Sigmoid colon (tissue), 7 donors: Measurements from ENCODE around the gene RNF207. TPM values are rescaled to one million over a fixed set of nuclear protein-coding genes. Genes with fewer than 3 reads are reported as not detected.

ENCODE experiments used
- DNase-seq: peaks from one replicate; pipeline ENCODE4 v3.0.0-alpha.2; 2019
- H3K27ac ChIP-seq, 4 donors: fragments of 200-600 bp; sonication (generic); one replicate each; pipeline ENCODE4 v1.5.1; 2016 to 2019; ENCODE audit warnings: mild to moderate bottlenecking in 1 of 4
- H3K27me3 ChIP-seq, 3 donors: fragments of 200-600 bp; sonication (generic); one replicate each; pipeline ENCODE4 v1.5.1; 2019; ENCODE audit warnings: mild to moderate bottlenecking in 1 of 3
- H3K36me3 ChIP-seq, 4 donors: fragments of 200-600 bp; sonication (generic); one replicate each; pipeline ENCODE4 v1.5.1; 2016 to 2019
- H3K4me1 ChIP-seq, 4 donors: fragments of 200-600 bp; sonication (generic); one replicate each; pipeline ENCODE4 v1.5.1; 2017 to 2019
- H3K4me3 ChIP-seq, 4 donors: fragments of 200-600 bp; sonication (generic); one replicate each; pipeline ENCODE4 v1.5.1; 2017 to 2019; ENCODE audit warnings: mild to moderate bottlenecking in 2 of 4, moderate library complexity in 1 of 4
- H3K9me3 ChIP-seq, 4 donors: fragments of 200-600 bp in 3 of 4; sonication (generic) in 3 of 4; one replicate each; pipeline versions ENCODE4 v1.5.1 to v1.6.1; 2013 to 2019
- EP300 ChIP-seq, 4 donors: sonication (generic); formaldehyde crosslinking; IDR thresholded peaks; one replicate each; pipeline ENCODE4 v1.6.1; 2017; ENCODE audit warnings: antibody characterized with exemption in 4 of 4
- POLR2A ChIP-seq, 2 donors: fragments of 450-650 bp; IDR thresholded peaks; one replicate each; pipeline ENCODE4 v1.6.1; 2016; ENCODE audit warnings: antibody characterized with exemption in 2 of 2, mild to moderate bottlenecking in 2 of 2, moderate library complexity in 2 of 2
- POLR2AphosphoS5 ChIP-seq, 4 donors: sonication (generic); formaldehyde crosslinking; IDR thresholded peaks; one replicate each; pipeline ENCODE4 v1.6.1; 2017; ENCODE audit warnings: antibody characterized with exemption in 4 of 4
- WGBS, 2 donors: extraction: QIAGEN DNeasy Blood & Tissue Kit; methylation state at CpG; one replicate each; pipeline ENCODE4 v1.1.7; 2013; 5-methylcytosine and 5-hydroxymethylcytosine counted together
- intact Hi-C: fragments of 100-400 bp; cut with DNase I; formaldehyde crosslinking; loops from one replicate; pipeline ENCODE4 v1.15.1; 2023
- polyA plus RNA-seq, 3 donors: library from polyadenylated mRNA; stranded (reverse); fragments of 200-250 nt; gene quantifications; one replicate each; pipeline ENCODE4 v1.2.3, GENCODE V29; 2013
- total RNA-seq, 4 donors: library from RNA; depleted of rRNA; stranded (reverse); fragments of >200 nt; gene quantifications; one replicate each; pipeline ENCODE4 v1.1.0, GENCODE V29; 2016
- TF ChIP-seq, protein P1 (sequence below), 4 experiments: fragments of 450-650 bp in 3 of 4; fragments of 200-600 bp in 1 of 4; IDR thresholded peaks; one replicate each; pipeline ENCODE4 v1.5.1; 2016 to 2019; ENCODE audit warnings: antibody characterized with exemption in 4 of 4, mild to moderate bottlenecking in 3 of 4, moderate library complexity in 2 of 4
- donor health status: healthy with polysubstance abuse.
- donor health status: Bipolar disorder and iron deficiency.
- donor health status: healthy.

Gene RNF207
- total and polyA plus RNA-seq, 7 donors, result 5.3 to 24.3 (median 13.3) TPM

DNA sequence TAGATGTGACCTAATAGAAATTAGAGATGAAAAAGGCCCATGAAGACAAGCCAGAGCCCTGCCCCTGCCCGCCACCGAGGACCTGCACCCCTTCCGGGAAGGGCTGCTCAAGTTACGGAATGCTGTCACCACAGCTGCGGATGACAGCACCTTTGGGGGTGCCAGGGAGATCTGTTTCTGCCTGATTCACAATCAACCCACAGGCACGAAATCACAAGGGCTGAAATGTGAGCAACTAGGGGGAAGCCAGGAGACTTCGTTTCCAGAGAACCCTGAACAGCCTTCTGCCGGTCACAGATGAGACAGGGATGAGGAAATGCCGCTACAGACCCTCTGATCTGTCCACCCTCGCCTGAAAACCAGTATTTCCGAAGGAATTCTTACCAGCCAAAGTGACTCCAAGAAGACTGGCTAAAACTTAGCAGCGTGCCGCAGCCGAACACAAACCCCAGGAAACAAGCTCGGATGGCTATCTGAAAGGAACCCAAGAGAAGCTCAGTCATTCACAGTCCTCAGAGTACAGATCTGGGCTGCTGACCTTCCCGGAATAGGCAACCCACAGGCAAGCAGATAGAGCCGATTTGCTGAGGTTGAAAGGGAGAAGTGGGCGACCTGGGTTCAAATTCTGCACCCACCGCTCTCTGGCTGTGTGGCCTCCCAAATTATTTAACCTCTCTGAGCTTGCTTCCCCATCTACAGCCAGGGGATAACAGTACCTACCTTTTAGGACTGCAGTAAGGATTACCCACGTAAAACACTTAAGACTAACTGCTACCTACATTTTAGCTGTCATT is 28.8 kb downstream of the RNF207 start:
- Histone ChIP-seq H3K4me1 (peaks cover 0 to 19% (median 14%) of the 10 kb centered on the region in 4 donors), H3K27ac (peak overlapping the region in 2 of 4 donors; percentile 60 to 78), H3K4me3 (peak overlapping the region; percentile 49 to 75 (median 68)), H3K27me3 (peaks cover 0 to 14% (median 7%) of the 10 kb centered on the region in 3 donors), H3K9me3 (no peaks in the 10 kb centered on the region), H3K36me3 (peaks cover 11 to 42% (median 18%) of the 10 kb centered on the region in 4 donors)
- TF ChIP-seq POLR2A (IDR thresholded peaks at IDR 0.05) (no peak), POLR2AphosphoS5 (IDR thresholded peaks at IDR 0.05) (no peak), EP300 (IDR thresholded peaks at IDR 0.05) (no peak)
- TF ChIP-seq, protein P1, sequence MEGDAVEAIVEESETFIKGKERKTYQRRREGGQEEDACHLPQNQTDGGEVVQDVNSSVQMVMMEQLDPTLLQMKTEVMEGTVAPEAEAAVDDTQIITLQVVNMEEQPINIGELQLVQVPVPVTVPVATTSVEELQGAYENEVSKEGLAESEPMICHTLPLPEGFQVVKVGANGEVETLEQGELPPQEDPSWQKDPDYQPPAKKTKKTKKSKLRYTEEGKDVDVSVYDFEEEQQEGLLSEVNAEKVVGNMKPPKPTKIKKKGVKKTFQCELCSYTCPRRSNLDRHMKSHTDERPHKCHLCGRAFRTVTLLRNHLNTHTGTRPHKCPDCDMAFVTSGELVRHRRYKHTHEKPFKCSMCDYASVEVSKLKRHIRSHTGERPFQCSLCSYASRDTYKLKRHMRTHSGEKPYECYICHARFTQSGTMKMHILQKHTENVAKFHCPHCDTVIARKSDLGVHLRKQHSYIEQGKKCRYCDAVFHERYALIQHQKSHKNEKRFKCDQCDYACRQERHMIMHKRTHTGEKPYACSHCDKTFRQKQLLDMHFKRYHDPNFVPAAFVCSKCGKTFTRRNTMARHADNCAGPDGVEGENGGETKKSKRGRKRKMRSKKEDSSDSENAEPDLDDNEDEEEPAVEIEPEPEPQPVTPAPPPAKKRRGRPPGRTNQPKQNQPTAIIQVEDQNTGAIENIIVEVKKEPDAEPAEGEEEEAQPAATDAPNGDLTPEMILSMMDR (IDR thresholded peaks at IDR 0.05), result no peak
- no peak for DNase-seq
- WGBS, 2 donors, result 54 to 69% methylated on average over 20 of the region's 20 CpGs
- intact Hi-C loops, result loop anchor here (2.0 kb wide), 1 partner anchor 36 kb away; the partner anchor contains the start of gene RPL22

DNA sequence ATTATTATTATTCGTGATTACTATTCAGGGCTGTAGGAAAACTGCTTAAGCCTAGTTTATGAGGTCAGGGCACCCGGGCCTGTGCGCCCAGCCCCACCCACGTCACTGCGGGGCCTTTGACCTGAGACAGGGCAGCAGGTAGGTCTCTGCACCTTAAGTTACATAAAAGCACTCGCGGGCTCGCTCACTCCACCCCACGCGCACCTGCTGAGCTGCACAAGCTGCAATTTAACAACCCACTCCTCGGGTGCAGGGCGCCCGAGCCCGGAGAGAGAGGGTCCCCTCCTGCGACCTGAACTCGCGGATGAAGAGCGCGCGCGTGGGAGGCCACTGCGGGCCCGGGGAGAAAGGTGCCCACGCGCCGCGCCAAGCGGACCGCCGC is 29.4 kb downstream of the RNF207 start:
- Histone ChIP-seq H3K27me3 (peaks cover 6 to 20% (median 13%) of the 10 kb centered on the region in 3 donors), H3K36me3 (peaks cover 6 to 36% (median 13%) of the 10 kb centered on the region in 4 donors), H3K4me3 (peak overlapping the region; percentile 49 to 75 (median 68)), H3K4me1 (peaks cover 0 to 19% (median 14%) of the 10 kb centered on the region in 4 donors), H3K9me3 (no peaks in the 10 kb centered on the region), H3K27ac (peak overlapping the region in 3 of 4 donors; percentile 60 to 78 (median 72))
- DNase-seq, result no peak
- no peak for TF ChIP-seq POLR2AphosphoS5 (IDR thresholded peaks at IDR 0.05)
- intact Hi-C loops, result loop anchor here (2.0 kb wide), 1 partner anchor 36 kb away; the partner anchor contains the start of gene RPL22
- 1% methylated on average over 30 of the region's 30 CpGs for WGBS, 2 donors

GRCh38 chr1:6237093-6237492 is 31.2 kb downstream of the RNF207 start:
- no peaks in the 10 kb centered on the region for H3K9me3 ChIP-seq
- H3K27ac ChIP-seq, result no peak overlapping the region
- no peak overlapping the region for H3K4me3 ChIP-seq
- no peak for TF ChIP-seq POLR2AphosphoS5 (IDR thresholded peaks at IDR 0.05)
- no peak for TF ChIP-seq POLR2A (IDR thresholded peaks at IDR 0.05)
- TF ChIP-seq EP300 (IDR thresholded peaks at IDR 0.05), result no peak
- 89 to 96% methylated on average over 4 of the region's 4 CpGs for WGBS, 2 donors
- no peak for DNase-seq
- intact Hi-C loops, result no loop called here
- H3K36me3 ChIP-seq, result peaks cover 0 to 18% (median 3%) of the 10 kb centered on the region in 4 donors
- peaks cover 0 to 27% (median 21%) of the 10 kb centered on the region in 4 donors for H3K4me1 ChIP-seq
- H3K27me3 ChIP-seq, result peaks cover 22 to 38% (median 31%) of the 10 kb centered on the region in 3 donors

GRCh38 chr1:6239213-6239752 is 33.4 kb downstream of the RNF207 start:
- H3K36me3 ChIP-seq, result no peaks in the 10 kb centered on the region
- TF ChIP-seq EP300 (IDR thresholded peaks at IDR 0.05), result no peak
- TF ChIP-seq, protein P1 (IDR thresholded peaks at IDR 0.05), result no peak
- H3K9me3 ChIP-seq, result no peaks in the 10 kb centered on the region
- H3K27ac ChIP-seq, result no peak overlapping the region
- no peak overlapping the region for H3K4me3 ChIP-seq
- H3K27me3 ChIP-seq, result peaks cover 40 to 60% (median 53%) of the 10 kb centered on the region in 3 donors
- no peak for DNase-seq
- 33 to 58% methylated on average over 7 of the region's 7 CpGs for WGBS, 2 donors
- intact Hi-C loops, result no loop called here
- peaks cover 0 to 29% (median 24%) of the 10 kb centered on the region in 4 donors for H3K4me1 ChIP-seq

DNA sequence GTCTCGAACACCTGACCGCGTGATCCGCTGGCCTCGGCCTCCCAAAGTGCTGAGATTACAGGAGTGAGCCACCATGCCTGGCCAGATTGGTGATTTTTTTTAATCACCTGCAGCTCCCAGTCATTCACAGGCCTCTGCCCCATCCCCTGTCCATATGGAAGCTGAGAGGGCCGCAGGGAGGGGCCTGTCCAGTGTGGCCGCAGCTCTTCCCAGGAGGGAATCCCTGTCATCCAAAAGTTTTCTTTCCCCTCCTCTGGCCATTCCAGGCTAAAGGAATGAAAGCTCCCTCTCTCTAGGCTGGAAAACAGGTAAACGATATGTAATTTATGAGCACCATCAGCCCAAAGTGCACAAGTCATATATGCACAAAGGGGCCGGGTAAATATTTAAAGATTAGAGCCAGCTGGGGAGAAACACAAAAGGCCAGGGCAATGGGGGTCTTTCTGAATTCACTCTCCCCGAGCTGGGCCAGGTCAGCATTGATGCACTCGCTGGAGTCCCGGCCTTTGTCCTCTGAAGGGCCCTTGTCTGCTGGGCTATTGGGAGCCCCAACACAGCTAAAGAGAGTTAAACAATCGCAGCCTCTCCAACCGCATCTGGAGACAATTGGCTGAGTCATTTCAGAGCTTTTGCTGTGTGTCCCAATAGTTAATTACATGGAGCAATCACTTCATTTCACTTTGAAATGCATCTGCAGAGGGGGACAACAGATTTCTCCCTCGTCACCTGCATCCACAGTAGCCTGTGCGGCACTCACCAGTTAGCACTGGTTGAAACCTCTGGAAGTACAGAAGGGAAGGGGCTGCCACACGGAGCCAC is 34.2 kb downstream of the RNF207 start:
- Histone ChIP-seq H3K27ac (no peak overlapping the region), H3K27me3 (peaks cover 41 to 69% (median 62%) of the 10 kb centered on the region in 3 donors), H3K9me3 (no peaks in the 10 kb centered on the region), H3K4me3 (no peak overlapping the region), H3K4me1 (peaks cover 0 to 26% (median 16%) of the 10 kb centered on the region in 4 donors), H3K36me3 (no peaks in the 10 kb centered on the region)
- intact Hi-C loops, result loop anchor here (10.0 kb wide), 1 partner anchor 725 kb away; no protein-coding TSS in a partner anchor
- TF ChIP-seq, protein P1 (IDR thresholded peaks at IDR 0.05), result no peak
- no peak for TF ChIP-seq POLR2A (IDR thresholded peaks at IDR 0.05)
- TF ChIP-seq POLR2AphosphoS5 (IDR thresholded peaks at IDR 0.05), result no peak
- no peak for TF ChIP-seq EP300 (IDR thresholded peaks at IDR 0.05)
- DNase-seq, result no peak
- 30 to 42% methylated on average over 17 of the region's 17 CpGs for WGBS, 2 donors
